A549 (cell line): Measurements from ENCODE around the gene SWAP70. TPM values are rescaled to one million over a fixed set of nuclear protein-coding genes. Genes with fewer than 3 reads are reported as not detected.

Source experiments
- ATOH8 ChIP-seq: fragments of 250-450 bp; sonication (Bioruptor Pico); IDR thresholded peaks from 2 replicates; pipeline ENCODE4 v1.5.0; 2020; ENCODE audit warnings: low read depth, mild to moderate bottlenecking, moderate library complexity
- CBX8 ChIP-seq: fragments of 200-600 bp; sonication (generic); IDR thresholded peaks from 2 replicates; pipeline ENCODE4 v1.6.1; 2016
- CEBPB ChIP-seq, 2 experiments: fragments of >200 bp in 1 of 2; sonication (Bioruptor Twin) in 1 of 2; formaldehyde crosslinking in 1 of 2; IDR thresholded peaks; 2 replicates each; pipeline ENCODE4 v1.6.1; 2012 to 2016
- CHD2 ChIP-seq: fragments of 150-350 bp; IDR thresholded peaks from 2 replicates; pipeline ENCODE4 v1.6.1; 2014; ENCODE audit warnings: low read length; ENCODE audit not compliant: partially characterized antibody
- CHD4 ChIP-seq: fragments of 200-600 bp; sonication (generic); IDR thresholded peaks from 2 replicates; pipeline ENCODE4 v1.6.1; 2016; ENCODE audit warnings: antibody characterized with exemption, mild to moderate bottlenecking, borderline replicate concordance
- CTCF ChIP-seq: fragments of >200 bp; sonication (Bioruptor Twin); formaldehyde crosslinking; IDR thresholded peaks from 3 replicates; pipeline ENCODE4 v1.5.1; 2016
- EHF ChIP-seq: fragments of 250-450 bp; sonication (Bioruptor Pico); IDR thresholded peaks from 2 replicates; pipeline ENCODE4 v1.5.0; 2020; ENCODE audit warnings: mild to moderate bottlenecking
- ELK1 ChIP-seq: fragments of 150-350 bp; IDR thresholded peaks from 2 replicates; pipeline ENCODE4 v1.6.1; 2014; ENCODE audit warnings: low read depth, mild to moderate bottlenecking, low read length
- EP300 ChIP-seq, 2 experiments: fragments of >200 bp; sonication (Bioruptor Twin); formaldehyde crosslinking; IDR thresholded peaks; 2 replicates in 1 of 2; 3 replicates in 1 of 2; pipeline ENCODE4 v1.6.1; 2016 to 2017
- GATA3 ChIP-seq: IDR thresholded peaks from 2 replicates; pipeline ENCODE4 v1.6.1; 2012; ENCODE audit warnings: borderline replicate concordance
- HEYL ChIP-seq: fragments of 250-450 bp; sonication (Bioruptor Pico); IDR thresholded peaks from 2 replicates; pipeline ENCODE4 v1.8.0; 2021; ENCODE audit warnings: mild to moderate bottlenecking, moderate library complexity
- HOXA7 ChIP-seq: fragments of 250-450 bp; sonication (Bioruptor Pico); IDR thresholded peaks from 2 replicates; pipeline ENCODE4 v1.5.0; 2020; ENCODE audit warnings: mild to moderate bottlenecking, moderate library complexity
- HOXB5 ChIP-seq: fragments of 250-450 bp; sonication (Bioruptor Pico); IDR thresholded peaks from 2 replicates; pipeline ENCODE4 v1.5.0; 2020; ENCODE audit warnings: mild to moderate bottlenecking, moderate library complexity
- JUN ChIP-seq, 2 experiments: fragments of >200 bp; sonication (Bioruptor Twin); formaldehyde crosslinking; IDR thresholded peaks; 2 replicates in 1 of 2; 3 replicates in 1 of 2; pipeline ENCODE4 v1.6.1; 2016 to 2017
- JUNB ChIP-seq: fragments of >200 bp; sonication (Bioruptor Twin); formaldehyde crosslinking; IDR thresholded peaks from 2 replicates; pipeline ENCODE4 v1.6.1; 2016
- KDM5A ChIP-seq: fragments of 200-600 bp; sonication (generic); IDR thresholded peaks from 2 replicates; pipeline ENCODE4 v1.6.1; 2016; ENCODE audit warnings: antibody characterized with exemption, mild to moderate bottlenecking
- MAFK ChIP-seq: fragments of 450-650 bp; IDR thresholded peaks from 2 replicates; pipeline ENCODE4 v1.6.1; 2014; ENCODE audit not compliant: partially characterized antibody
- MAZ ChIP-seq: fragments of 150-350 bp; IDR thresholded peaks from 2 replicates; pipeline ENCODE4 v1.6.1; 2014; ENCODE audit warnings: antibody characterized with exemption, low read depth, low read length, borderline replicate concordance
- NFE2L2 ChIP-seq: fragments of 150-350 bp; conservative IDR thresholded peaks from 2 replicates; pipeline ENCODE4 v1.6.1; 2014; ENCODE audit warnings: low read length
- NPAS2 ChIP-seq: fragments of 250-450 bp; sonication (Bioruptor Pico); IDR thresholded peaks from 2 replicates; pipeline ENCODE4 v1.8.0; 2022; ENCODE audit warnings: mild to moderate bottlenecking, moderate library complexity, borderline replicate concordance
- NR3C1 ChIP-seq: fragments of >200 bp; sonication (Bioruptor Twin); formaldehyde crosslinking; IDR thresholded peaks from 3 replicates; pipeline ENCODE4 v1.6.1; 2017
- PHF8 ChIP-seq: fragments of 200-600 bp; sonication (generic); IDR thresholded peaks from 2 replicates; pipeline ENCODE4 v1.6.1; 2016; ENCODE audit warnings: low read depth, mild to moderate bottlenecking, antibody characterized with exemption, moderate library complexity, borderline replicate concordance
- POLR2A ChIP-seq: IDR thresholded peaks from 2 replicates; pipeline ENCODE4 v1.6.1; 2012; ENCODE audit warnings: mild to moderate bottlenecking, low read length
- POLR2AphosphoS2 ChIP-seq: conservative IDR thresholded peaks from 2 replicates; pipeline ENCODE4 v1.6.1; 2012; ENCODE audit warnings: low read length, improper control_type of control experiment, inconsistent platforms
- RAD21 ChIP-seq, 2 experiments: fragments of >200 bp in 1 of 2; sonication (Bioruptor Twin) in 1 of 2; formaldehyde crosslinking in 1 of 2; IDR thresholded peaks in 1 of 2; conservative IDR thresholded peaks in 1 of 2; 2 replicates in 1 of 2; 3 replicates in 1 of 2; pipeline ENCODE4 v1.6.1; 2012 to 2018; ENCODE audit warnings: inconsistent platforms in 1 of 2
- RARB ChIP-seq: fragments of 250-450 bp; sonication (Bioruptor Pico); IDR thresholded peaks from 2 replicates; pipeline ENCODE4 v1.8.0; 2021; ENCODE audit warnings: mild to moderate bottlenecking, moderate library complexity
- RCOR1 ChIP-seq: fragments of 150-350 bp; IDR thresholded peaks from 2 replicates; pipeline ENCODE4 v1.6.1; 2014; ENCODE audit warnings: antibody characterized with exemption, low read length, low read depth
- RFX5 ChIP-seq: fragments of 450-650 bp; IDR thresholded peaks from 2 replicates; pipeline ENCODE4 v1.7.1; 2014; ENCODE audit warnings: antibody characterized with exemption, mild to moderate bottlenecking, moderate library complexity
- RNF2 ChIP-seq: fragments of 200-600 bp; sonication (generic); IDR thresholded peaks from 2 replicates; pipeline ENCODE4 v1.6.1; 2016; ENCODE audit warnings: low read depth, mild to moderate bottlenecking, antibody characterized with exemption, moderate library complexity, borderline replicate concordance
- SMC3 ChIP-seq: fragments of >200 bp; sonication (Bioruptor Twin); formaldehyde crosslinking; IDR thresholded peaks from 3 replicates; pipeline ENCODE4 v1.6.1; 2018; ENCODE audit warnings: inconsistent platforms
- SREBF2 ChIP-seq: fragments of 450-650 bp; IDR thresholded peaks from 2 replicates; pipeline ENCODE4 v1.6.1; 2014; ENCODE audit warnings: mild to moderate bottlenecking, moderate library complexity
- TFCP2L1 ChIP-seq: fragments of 250-450 bp; sonication (Bioruptor Pico); IDR thresholded peaks from 2 replicates; pipeline ENCODE4 v1.5.0; 2021; ENCODE audit warnings: mild to moderate bottlenecking
- ZFP36 ChIP-seq: fragments of 450-650 bp; IDR thresholded peaks from 2 replicates; pipeline ENCODE4 v1.6.1; 2014; ENCODE audit warnings: borderline replicate concordance; ENCODE audit not compliant: partially characterized antibody
- ZNF302 ChIP-seq: fragments of 250-450 bp; sonication (Bioruptor Pico); IDR thresholded peaks from 2 replicates; pipeline ENCODE4 v1.9.0; 2021; ENCODE audit warnings: inconsistent platforms, mild to moderate bottlenecking, moderate library complexity
- ZSCAN20 ChIP-seq: fragments of 250-450 bp; sonication (Bioruptor Pico); IDR thresholded peaks from 2 replicates; pipeline ENCODE4 v1.8.0; 2022; ENCODE audit warnings: mild to moderate bottlenecking, moderate library complexity
- polyA plus RNA-seq, 4 experiments: library from polyadenylated mRNA; depleted of rRNA in 3 of 4; stranded (reverse); fragments of >200 nt; fragmentation: RNase III in 1 of 4; extraction: RNeasy Plus Mini Kit Qiagen cat#74134 plus additional on column Dnase treatment in 1 of 4; gene quantifications; 2 replicates in 3 of 4; 3 replicates in 1 of 4; pipeline ENCODE4 v1.2.3, GENCODE V29; 2011 to 2017
- TF ChIP-seq, protein P1 (sequence below): fragments of >200 bp; sonication (Bioruptor Twin); formaldehyde crosslinking; IDR thresholded peaks from 3 replicates; pipeline ENCODE4 v1.6.1; 2016
- TF ChIP-seq, protein P2 (sequence below): IDR thresholded peaks from 2 replicates; pipeline ENCODE4 v1.6.1; 2012
- TF ChIP-seq, protein P3 (sequence below): IDR thresholded peaks from 2 replicates; pipeline ENCODE4 v1.6.1; 2012

Gene SWAP70
- polyA plus RNA-seq, 2 of the 4 experiments (the other 2 are of a cell fraction): 24.5 to 25.5 TPM

DNA sequence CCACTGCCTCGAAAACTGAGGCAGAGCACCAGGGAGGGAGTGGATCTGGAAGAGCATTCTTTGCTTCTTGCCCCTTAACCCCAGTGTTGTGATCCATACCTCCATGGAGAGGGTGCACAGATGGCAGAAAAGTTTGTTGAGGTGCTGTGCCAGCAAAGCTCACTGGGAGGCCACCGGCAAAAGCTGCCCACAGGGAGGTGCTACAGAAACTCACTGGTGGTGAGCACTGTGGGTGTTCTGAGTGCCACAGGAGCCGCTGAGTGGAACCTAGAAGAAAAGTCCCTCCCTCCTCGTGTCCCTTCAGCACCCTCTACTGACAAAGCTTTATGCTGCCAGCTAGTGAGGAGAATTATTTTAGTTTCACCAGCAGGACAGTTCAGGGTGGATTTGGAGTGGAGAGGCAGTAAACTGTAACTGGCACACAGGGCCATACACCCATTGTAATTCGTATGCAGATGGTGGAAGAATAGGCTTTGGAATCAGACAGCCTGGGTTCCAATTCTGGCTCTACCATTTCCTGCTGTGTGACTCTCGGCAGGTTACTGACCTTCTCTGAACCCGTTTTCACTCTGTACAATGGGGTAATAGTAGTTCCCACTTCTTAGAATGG lies 84.6 kb downstream of the SWAP70 start (continued):
- no peak for TF ChIP-seq ATOH8
- TF ChIP-seq, protein P1, sequence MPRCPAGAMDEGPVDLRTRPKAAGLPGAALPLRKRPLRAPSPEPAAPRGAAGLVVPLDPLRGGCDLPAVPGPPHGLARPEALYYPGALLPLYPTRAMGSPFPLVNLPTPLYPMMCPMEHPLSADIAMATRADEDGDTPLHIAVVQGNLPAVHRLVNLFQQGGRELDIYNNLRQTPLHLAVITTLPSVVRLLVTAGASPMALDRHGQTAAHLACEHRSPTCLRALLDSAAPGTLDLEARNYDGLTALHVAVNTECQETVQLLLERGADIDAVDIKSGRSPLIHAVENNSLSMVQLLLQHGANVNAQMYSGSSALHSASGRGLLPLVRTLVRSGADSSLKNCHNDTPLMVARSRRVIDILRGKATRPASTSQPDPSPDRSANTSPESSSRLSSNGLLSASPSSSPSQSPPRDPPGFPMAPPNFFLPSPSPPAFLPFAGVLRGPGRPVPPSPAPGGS: no peak
- no peak for TF ChIP-seq CBX8
- 0 out of 2 replicates have a peak, but pooled peaks have one; percentile 34 for TF ChIP-seq HOXB5 (CRISPR knock-in tag)
- no peak for TF ChIP-seq JUN (IDR thresholded peaks at IDR 0.05)
- TF ChIP-seq NPAS2 (CRISPR knock-in tag): no peak
- TF ChIP-seq CHD4: peak; percentile 80; the same call in 1 of the 2 replicates
- TF ChIP-seq SMC3: peak; percentile 93
- no peak for TF ChIP-seq RCOR1
- no peak for TF ChIP-seq NR3C1
- TF ChIP-seq RFX5: no peak
- TF ChIP-seq HEYL (CRISPR knock-in tag): no peak
- TF ChIP-seq PHF8: no peak
- no peak for TF ChIP-seq ZSCAN20
- TF ChIP-seq KDM5A: no peak
- TF ChIP-seq RAD21 (conservative IDR thresholded peaks at IDR 0.05 in 1 of 2, IDR thresholded peaks at IDR 0.05 in 1 of 2): peak; percentile 93 to 98
- no peak for TF ChIP-seq MAFK
- TF ChIP-seq SREBF2: no peak
- TF ChIP-seq, protein P2, sequence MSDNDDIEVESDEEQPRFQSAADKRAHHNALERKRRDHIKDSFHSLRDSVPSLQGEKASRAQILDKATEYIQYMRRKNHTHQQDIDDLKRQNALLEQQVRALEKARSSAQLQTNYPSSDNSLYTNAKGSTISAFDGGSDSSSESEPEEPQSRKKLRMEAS: 0 out of 2 replicates have a peak, but pooled peaks have one; percentile 19
- no peak for TF ChIP-seq POLR2AphosphoS2
- TF ChIP-seq JUNB: no peak
- no peak for TF ChIP-seq EP300 (IDR thresholded peaks at IDR 0.05)
- TF ChIP-seq HOXA7 (CRISPR knock-in tag): no peak
- TF ChIP-seq GATA3: no peak
- TF ChIP-seq CHD2: no peak
- no peak for TF ChIP-seq CEBPB (IDR thresholded peaks at IDR 0.05)
- TF ChIP-seq, protein P3, sequence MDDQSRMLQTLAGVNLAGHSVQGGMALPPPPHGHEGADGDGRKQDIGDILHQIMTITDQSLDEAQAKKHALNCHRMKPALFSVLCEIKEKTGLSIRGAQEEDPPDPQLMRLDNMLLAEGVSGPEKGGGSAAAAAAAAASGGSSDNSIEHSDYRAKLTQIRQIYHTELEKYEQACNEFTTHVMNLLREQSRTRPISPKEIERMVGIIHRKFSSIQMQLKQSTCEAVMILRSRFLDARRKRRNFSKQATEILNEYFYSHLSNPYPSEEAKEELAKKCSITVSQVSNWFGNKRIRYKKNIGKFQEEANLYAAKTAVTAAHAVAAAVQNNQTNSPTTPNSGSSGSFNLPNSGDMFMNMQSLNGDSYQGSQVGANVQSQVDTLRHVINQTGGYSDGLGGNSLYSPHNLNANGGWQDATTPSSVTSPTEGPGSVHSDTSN: no peak
- TF ChIP-seq EHF (CRISPR knock-in tag): no peak
- no peak for TF ChIP-seq POLR2A
- no peak for TF ChIP-seq ELK1
- TF ChIP-seq ZFP36: peak; percentile 77
- no peak for TF ChIP-seq ZNF302 (CRISPR knock-in tag)
- TF ChIP-seq NFE2L2: no peak
- peak; percentile 88 for TF ChIP-seq CTCF
- TF ChIP-seq RARB: no peak
- no peak for TF ChIP-seq RNF2
- TF ChIP-seq TFCP2L1: no peak
- TF ChIP-seq MAZ: no peak
